Stimulated activated CD4-positive, alpha-beta T cell treated with anti-CD3 and anti-CD28 coated beads, Interleukin-2, amount 100 ng/mL, for 4 hours (primary cell): ENCODE measurements around the gene GLYR1.
"Not testable (repeated sequence)": the region's sequence is repeated elsewhere in the genome, so short reads cannot be mapped to it uniquely, and the experiment has no call there.

Experiments used
- DNase-seq: peaks from one replicate; pipeline ENCODE4 v3.0.0-alpha.2; 2020; ENCODE audit warnings: low read depth

Gene GLYR1

DNA sequence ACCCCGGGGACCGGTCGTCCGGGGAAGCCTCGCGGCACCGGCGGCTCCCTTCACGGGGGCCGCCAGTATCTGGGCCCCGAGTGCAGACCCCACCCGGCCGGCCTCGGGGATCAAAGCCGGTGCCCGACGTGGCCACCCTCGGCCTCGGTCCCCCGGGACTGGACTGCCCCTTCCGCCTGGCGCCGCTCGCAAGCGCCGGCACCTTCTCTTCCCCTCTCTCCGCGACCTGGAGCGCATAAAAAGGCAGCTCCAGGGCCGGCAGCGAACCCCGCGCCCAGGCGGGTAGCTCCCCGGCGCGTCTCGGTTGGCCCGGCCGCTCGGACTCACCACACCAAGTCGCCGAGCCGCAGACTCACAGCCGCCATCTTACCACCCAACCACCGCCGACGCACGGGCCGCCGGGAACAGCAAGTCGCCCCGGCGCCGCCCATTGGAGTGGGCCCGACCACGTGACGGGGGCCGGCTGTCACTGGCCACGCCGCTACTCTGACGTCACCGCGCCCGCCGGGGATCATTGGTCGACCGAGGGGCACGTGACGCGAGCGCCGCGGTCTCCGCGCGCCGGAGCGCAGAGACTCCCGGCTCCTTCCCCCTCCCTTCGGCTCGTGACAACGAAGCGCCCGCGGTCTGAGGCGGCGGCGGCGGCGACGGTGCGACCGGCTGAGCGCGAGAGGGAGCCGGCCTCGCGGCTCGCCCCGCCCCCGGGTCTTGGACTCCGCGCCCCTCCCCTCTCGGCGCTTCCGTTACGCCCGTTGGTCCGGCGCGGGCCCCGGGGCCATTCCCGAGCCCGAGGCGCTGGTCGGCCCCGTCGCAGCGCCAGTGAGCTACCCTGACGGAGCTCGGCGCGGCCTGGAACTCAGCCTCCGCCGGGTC, at the start of gene GLYR1, which contains the start of gene UBN1:
GLYR1 (minus strand) TSS at position 388 of the 873 bp plus-strand sequence; CDS start at position 365, 23 bp downstream.
UBN1 (plus strand) TSS at position 581 of the 873 bp plus-strand sequence. CDS start 5,437 bp downstream, outside the sequence.
- peak; percentile 100 for DNase-seq

DNA sequence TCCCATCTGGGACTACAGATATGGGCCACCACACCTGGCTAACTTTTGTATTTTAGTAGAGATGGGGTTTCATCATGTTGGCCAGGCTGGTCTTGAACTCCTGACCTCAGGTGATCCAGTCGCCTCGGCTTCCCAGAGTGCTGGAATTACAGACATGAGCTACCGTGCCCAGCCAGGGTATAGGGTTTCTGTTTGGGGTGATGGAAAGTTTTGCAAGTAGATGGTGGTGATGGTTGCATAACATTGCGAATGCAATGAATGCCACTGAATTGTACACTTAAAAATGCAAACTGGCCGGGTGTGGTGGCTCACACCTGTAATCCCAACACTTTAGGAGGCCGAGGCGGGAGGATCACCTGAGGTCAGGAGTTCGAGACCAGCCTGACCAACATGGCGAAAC, 49.7 kb upstream of the GLYR1 start:
- DNase-seq: not testable (repeated sequence)

DNA sequence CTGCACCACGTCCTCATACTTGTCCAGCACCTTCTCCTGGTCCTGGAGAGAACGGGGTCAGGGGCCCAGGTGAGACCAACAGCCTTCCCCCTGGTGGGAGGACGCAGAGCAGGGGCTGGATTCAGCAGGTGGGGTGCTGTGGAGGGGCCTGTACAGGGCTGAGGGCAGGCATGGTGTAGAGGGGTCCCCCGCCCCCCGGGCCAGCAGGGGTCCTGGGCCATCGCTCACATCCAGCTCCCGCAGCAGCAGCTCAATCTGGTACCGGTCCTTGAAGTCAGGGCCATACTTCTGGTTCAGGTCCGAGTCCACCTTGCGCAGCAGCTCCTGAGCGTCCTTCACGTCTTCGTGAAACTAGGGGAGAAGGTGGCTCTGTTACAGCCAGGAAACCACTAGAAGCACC, 48.3 kb upstream of the GLYR1 start:
- no peak for DNase-seq

DNA sequence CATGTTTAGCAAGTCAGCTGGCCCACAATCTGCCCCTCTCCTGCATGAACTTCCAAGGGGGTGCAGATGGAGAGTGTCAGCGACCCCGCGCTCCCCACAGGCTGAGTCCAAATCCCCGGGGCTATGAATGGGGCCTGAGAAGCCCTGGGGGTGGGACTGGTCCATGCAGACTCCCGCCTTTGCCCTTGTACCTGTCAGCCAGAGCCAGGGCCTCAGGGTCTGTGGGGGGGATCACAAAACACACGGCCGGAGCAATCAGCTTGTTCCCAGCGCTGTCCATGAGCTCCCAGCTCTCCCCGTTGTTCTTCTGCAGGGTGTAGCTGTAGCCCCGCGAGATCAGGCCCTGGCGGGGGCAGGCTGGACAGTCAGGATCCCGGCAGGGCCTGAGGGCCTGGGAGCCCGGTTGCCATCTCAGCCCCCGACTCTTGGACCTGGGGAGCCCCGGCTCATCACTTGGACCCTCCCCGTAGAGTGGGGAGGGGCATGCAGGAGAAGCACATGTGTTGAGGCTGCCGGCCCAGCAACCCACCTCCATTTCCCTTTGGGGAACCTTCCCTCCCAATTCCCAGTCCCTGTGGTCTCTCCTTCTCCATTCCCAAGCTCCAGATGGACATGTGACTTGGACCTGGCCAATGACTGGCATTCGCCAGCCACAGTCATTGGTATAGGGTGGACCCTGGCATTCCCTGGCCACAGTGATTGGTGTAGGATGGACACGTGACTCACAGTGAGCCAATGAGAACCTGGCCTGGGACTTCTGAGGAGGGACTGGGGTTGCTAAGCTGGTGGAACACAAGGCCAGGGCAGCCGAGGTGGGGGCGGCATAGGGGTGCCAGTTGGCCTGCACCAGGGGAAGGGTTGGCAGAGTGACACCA, 47.4 kb upstream of the GLYR1 start:
- DNase-seq: no peak

DNA sequence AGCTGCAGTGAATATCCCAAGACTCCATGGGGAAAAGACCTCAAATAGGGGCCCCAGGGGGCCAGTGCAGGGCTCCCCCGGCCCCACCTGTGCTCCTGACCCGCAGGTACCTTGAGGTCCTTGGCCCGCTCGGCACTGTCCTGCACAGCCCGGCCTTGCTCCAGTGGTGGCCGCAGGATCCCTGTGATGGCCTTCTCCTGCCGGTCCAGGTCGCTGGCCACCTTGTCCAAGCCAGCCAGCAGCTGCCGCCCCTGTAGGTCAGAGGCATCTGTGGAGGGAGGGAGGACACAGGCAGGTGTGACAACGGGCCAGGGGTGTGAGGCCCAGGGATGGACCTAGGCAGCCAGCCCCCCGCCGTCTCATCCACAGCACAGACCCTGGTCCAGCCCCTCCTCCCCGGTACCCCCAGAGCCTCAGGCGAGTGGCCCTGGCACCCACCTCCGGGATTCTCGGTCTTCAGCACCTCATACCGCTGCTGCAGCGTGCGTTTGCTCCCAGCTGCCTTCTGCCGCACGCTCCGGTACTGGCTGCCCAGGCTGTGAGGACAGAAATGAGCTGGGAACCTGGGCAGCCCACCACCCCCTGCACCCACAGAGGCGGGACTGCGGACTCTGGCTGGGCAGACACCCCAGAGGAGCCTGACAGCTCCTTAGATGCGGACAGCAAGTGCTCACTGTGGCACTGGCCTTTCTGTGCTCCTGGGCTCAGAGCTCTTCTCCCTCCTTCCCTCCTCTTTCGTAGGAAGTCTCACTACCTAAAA, 46.2 kb upstream of the GLYR1 start:
- DNase-seq: no peak

GRCh38 chr16:4892361-4893102, 45.4 kb upstream of the GLYR1 start:
- DNase-seq: no peak

DNA sequence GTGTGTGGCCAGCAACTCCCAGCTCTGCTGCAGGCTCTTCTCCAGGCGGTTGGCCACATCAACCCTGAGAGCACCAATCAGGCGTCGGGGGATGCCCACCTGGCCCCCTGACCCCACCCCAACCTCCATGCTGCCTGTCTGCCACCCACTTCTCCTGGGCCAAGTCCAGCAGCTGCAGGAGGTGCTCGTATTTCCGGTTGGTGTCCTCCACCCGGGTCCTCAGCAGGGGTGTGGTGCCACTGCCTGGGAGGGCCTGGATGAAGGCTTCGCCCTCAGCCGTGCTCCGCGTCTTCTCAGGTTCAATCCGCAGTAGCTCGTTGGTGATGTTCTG, 44.8 kb upstream of the GLYR1 start:
- DNase-seq: no peak

- no peak for DNase-seq
Measured at GRCh38 chr16:4891097-4891885, 44.2 kb upstream of the GLYR1 start.

DNA sequence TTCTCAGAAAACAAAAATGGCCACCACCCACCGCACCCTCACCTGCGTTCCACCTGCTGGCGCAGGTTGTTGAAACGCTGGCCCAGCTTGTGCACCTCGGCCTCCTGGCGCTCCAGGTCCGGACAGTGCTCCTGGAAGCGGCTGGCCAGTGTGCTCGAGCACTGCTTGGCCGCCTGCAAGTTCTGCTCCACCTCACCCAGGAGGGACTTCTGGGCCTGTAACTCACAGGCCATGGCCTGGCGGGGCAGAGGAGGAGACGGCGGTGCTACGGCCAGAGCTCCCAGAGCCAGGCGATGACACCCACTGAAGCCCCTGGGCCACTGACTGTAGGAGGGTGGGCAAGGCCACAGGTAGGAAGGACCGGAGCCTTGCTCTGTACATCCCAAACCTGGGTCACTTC, 43.6 kb upstream of the GLYR1 start:
- no peak for DNase-seq

GRCh38 chr16:4890026-4890425, 42.9 kb upstream of the GLYR1 start:
- no peak for DNase-seq

GRCh38 chr16:4888428-4889135, 41.5 kb upstream of the GLYR1 start:
- no peak for DNase-seq

DNA sequence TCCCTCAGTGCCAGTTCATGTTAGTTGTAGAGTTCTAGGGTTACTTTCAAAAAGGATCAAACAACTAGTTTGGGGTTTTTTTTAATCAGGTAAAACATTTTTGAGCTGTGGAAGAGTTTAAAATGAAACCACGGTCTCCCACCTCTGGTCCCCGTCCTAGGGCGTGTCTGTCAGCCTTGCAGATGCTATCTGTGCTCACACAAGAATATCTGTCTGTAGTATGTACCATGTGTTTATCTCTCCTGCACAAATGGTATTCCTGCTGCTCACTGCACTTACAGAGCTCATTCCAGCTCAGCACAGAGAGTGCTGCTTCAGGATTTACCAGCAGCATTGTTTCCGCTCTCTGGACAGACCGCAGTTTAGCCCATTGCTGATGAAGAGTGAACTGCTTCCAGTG, 39.1 kb upstream of the GLYR1 start:
- no peak for DNase-seq

DNA sequence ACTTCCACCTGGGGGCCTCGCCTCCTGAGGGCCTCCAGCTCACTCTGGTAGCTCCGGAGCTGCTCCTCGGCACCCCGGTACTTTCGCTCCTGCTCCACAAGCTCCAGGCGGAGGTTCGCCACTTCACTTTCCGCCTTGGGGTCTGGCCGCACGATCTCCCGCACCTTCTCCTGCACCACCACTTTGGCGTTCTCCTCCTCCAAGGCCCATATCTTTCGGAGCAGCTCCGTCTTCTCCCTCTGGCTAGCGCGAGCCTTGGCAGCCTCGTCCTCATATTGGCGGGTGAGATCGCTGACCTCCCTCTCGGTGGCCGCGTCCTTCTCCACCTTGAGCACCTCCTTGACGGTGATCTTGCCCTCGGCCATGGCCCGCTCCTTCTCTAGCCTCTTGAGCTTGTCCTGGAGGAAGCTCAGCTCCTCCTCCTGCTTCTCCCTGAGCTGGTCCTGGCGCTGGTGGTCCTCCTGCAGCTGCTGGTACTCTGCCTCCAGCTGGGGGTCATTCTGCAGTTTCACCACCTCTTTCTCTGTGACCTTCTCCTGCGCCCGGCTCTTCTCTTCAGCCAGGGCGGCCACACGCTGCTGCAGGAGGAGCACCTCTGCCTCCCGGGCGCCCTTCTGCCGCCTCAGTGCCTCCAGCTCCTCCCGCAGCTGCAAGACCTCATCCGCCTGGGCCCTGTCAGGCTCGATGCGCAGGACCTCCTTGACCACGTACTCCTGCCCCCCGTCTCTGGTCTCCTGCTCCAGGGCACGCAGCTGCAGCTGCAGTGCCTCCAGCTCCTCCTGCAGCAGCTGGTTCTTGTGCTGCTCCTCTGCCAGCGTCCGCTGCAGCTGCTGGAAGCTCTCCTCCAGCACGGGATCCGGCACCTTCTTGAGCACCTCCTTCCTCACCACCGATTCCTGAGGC, 38.1 kb upstream of the GLYR1 start:
- no peak for DNase-seq

DNA sequence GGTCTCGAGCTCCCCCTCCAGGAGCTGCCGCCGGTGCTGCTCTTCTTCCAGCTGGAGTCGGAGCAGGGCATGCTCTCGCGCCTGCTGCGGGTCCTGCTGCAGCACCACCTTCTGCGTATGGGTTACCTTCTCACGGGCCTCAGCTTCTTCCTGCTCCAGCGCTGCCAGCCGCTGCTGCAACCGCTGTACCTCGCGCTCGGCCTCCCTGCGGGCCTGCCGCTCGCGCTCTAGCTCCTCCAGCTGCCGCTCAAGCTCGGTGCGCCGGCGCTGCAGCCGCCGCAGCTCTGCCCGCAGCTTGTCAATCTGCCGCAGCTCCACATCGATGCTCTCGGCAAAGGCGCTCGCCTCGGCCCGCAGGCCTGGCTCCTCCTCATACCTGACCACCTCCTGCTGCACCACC, 37.1 kb upstream of the GLYR1 start:
- no peak for DNase-seq

GRCh38 chr16:4883501-4883900, 36.4 kb upstream of the GLYR1 start:
- DNase-seq: no peak

GRCh38 chr16:4882633-4883285, 35.7 kb upstream of the GLYR1 start:
- no peak for DNase-seq

DNA sequence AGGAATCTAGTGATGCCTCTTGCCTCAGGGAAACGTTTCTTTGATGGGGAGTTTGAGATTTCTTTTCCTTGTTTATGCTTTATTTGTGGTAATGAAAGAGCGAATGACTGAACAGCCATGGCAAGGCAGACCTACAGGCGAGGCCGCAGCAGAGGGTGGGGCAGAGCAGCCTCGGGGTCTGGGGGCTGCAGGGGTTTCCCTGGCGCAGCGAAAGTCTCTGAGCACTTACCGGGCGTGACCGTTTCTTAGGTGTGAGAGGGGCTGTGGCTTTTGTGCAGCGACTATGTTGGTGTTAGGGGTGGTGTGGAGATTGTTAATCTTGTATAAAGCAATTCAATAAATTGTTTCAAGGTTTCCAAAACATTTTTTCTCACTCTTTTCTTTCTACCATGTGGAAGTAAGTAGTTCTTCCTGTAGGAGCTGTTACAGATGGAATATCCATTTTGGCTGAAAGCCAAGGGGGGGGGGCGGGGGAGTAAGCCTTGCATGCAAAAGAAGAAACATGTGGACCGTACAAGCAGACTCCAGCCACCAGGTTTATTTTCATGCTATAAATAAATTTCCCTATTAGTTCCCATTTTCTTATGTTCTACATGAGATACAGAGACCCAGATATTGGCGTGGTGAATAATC, 35.0 kb upstream of the GLYR1 start:
- no peak for DNase-seq

GRCh38 chr16:4880006-4880580, 33.0 kb upstream of the GLYR1 start:
- no peak for DNase-seq
